PC-3 (cell line): ENCODE measurements around the gene CAMK1G.

Experiments
- EZH2 ChIP-seq: fragments of 300-600 bp; sonication (generic); IDR thresholded peaks from one replicate; pipeline ENCODE4 v1.6.1; 2017; ENCODE audit warnings: antibody characterized with exemption, mild to moderate bottlenecking, low read length; ENCODE audit not compliant: unreplicated experiment
- EZH2phosphoT487 ChIP-seq: fragments of 300-600 bp; sonication (generic); IDR thresholded peaks from 2 replicates; pipeline ENCODE4 v1.6.1; 2018; ENCODE audit warnings: mild to moderate bottlenecking, antibody characterized with exemption, low read length, borderline replicate concordance
- TF ChIP-seq, protein P1 (sequence below): fragments of 300-600 bp; sonication (generic); conservative IDR thresholded peaks from 2 replicates; pipeline ENCODE4 v1.5.1; 2017; ENCODE audit warnings: antibody characterized with exemption, low read depth, mild to moderate bottlenecking, low read length

DNA sequence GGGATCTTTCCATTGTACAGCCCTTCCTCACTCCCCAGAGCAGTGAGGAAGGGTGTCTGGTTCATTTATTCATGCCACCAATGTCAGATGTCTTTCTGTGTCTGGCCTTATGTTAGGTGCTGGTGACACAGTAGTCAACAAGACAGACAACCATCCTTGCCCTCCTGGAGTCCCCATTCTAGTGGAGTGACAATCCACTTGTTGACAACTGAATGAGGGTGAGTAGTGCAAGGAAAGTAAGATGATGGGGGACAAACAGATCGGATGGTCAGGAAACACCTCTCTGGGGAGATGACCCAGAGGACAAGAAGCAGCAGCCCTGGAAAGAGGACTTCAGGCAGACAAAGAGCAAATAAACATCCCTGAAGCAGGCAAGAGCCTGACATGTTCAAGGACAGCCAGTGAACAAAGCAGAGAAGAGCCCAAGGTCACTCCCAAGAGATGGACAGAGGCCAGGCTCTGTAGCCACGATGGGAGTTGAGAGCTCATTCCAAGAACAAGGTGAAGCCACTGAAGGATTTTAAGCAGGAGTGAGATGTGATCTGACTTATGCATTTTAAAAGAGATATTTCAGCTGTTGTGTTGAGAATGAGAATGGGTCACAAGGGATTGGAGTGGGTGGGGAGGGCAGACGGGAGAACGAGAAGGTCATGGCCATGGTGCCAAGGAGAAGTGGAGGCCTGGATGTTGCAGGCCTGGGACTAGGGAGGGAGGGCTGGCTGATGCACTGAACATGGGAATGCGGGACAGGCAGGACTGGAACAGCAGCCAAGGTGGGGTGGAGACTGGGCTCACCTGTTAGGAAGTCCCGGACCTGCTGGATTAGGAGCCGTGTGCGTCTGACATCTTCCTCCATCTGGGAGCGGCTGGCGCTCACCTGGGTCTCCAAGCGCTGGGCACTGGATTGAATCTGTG, 38.5 kb downstream of the CAMK1G start:
- TF ChIP-seq, protein P1, sequence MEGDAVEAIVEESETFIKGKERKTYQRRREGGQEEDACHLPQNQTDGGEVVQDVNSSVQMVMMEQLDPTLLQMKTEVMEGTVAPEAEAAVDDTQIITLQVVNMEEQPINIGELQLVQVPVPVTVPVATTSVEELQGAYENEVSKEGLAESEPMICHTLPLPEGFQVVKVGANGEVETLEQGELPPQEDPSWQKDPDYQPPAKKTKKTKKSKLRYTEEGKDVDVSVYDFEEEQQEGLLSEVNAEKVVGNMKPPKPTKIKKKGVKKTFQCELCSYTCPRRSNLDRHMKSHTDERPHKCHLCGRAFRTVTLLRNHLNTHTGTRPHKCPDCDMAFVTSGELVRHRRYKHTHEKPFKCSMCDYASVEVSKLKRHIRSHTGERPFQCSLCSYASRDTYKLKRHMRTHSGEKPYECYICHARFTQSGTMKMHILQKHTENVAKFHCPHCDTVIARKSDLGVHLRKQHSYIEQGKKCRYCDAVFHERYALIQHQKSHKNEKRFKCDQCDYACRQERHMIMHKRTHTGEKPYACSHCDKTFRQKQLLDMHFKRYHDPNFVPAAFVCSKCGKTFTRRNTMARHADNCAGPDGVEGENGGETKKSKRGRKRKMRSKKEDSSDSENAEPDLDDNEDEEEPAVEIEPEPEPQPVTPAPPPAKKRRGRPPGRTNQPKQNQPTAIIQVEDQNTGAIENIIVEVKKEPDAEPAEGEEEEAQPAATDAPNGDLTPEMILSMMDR, result no peak
- TF ChIP-seq EZH2 (no peak), EZH2phosphoT487 (no peak)
